Panc1 (cell line): ENCODE results near the gene CCDC88A.

Experiments used
- CTCF ChIP-seq: fragments of 450-650 bp; IDR thresholded peaks from 2 replicates; pipeline ENCODE4 v1.5.1; 2017; ENCODE audit warnings: mild to moderate bottlenecking
- POLR2AphosphoS5 ChIP-seq: IDR thresholded peaks from 2 replicates; pipeline ENCODE4 v1.6.1; 2012; ENCODE audit warnings: mild to moderate bottlenecking, low read depth, low read length, moderate library complexity
- REST ChIP-seq, 2 experiments: IDR thresholded peaks; 2 replicates each; pipeline ENCODE4 v1.6.1; 2011 to 2012; ENCODE audit warnings: low read depth in 2 of 2, control low read depth in 1 of 2, low read length in 1 of 2, mild to moderate bottlenecking in 1 of 2, moderate library complexity in 1 of 2; ENCODE audit not compliant: insufficient read depth in 1 of 2
- SIN3A ChIP-seq: IDR thresholded peaks from 2 replicates; pipeline ENCODE4 v1.6.1; 2012; ENCODE audit warnings: low read depth, mild to moderate bottlenecking, low read length, moderate library complexity, borderline replicate concordance; ENCODE audit not compliant: insufficient read depth
- TCF7L2 ChIP-seq: IDR thresholded peaks from 2 replicates; pipeline ENCODE4 v1.6.1; 2011; ENCODE audit warnings: mild to moderate bottlenecking, low read depth, low read length, inconsistent platforms

- TF ChIP-seq CTCF (no peak), POLR2AphosphoS5 (no peak), TCF7L2 (no peak), SIN3A (no peak), REST (IDR thresholded peaks at IDR 0.05; ENCODE audit: insufficient read depth in 1 of 2, low read depth in 2 of 2, low read length in 1 of 2) (no peak)
These were observed 19.3 kb downstream of the CCDC88A start for GRCh38 chr2:55400332-55400731.
